Mesodermal cell (in vitro differentiated cells): ENCODE measurements around the gene SLC2A9.

Experiments
- H3K27ac ChIP-seq: 2 replicates; pipeline ENCODE4 v1.7.0; 2013; ENCODE audit warnings: mild to moderate bottlenecking, low read depth, low read length, moderate library complexity; ENCODE audit not compliant: severe bottlenecking
- H3K36me3 ChIP-seq: 2 replicates; pipeline ENCODE4 v1.7.1; 2013; ENCODE audit warnings: mild to moderate bottlenecking, low read length, moderate library complexity; ENCODE audit not compliant: control insufficient read depth, insufficient read depth
- H3K4me1 ChIP-seq: one replicate; pipeline ENCODE4 v1.7.1; 2013; ENCODE audit warnings: mild to moderate bottlenecking, low read length; ENCODE audit not compliant: insufficient read depth, control insufficient read depth, poor library complexity, severe bottlenecking
- H3K4me3 ChIP-seq: 2 replicates; pipeline ENCODE4 v1.7.0; 2013; ENCODE audit warnings: low read length, control low read depth, mild to moderate bottlenecking; ENCODE audit not compliant: insufficient read depth, poor library complexity, severe bottlenecking; ENCODE audit errors: extremely low read depth
- H3K9me3 ChIP-seq: 2 replicates; pipeline ENCODE4 v1.7.1; 2013; ENCODE audit warnings: mild to moderate bottlenecking, low read length, moderate library complexity; ENCODE audit not compliant: control insufficient read depth
- WGBS, 2 experiments: methylation state at CpG; one replicate each; pipeline ENCODE4 v1.1.5; 2013; ENCODE audit warnings: missing lambda C conversion rate in 2 of 2; ENCODE audit not compliant: insufficient coverage in 2 of 2; 5-methylcytosine and 5-hydroxymethylcytosine counted together

The SLC2A9 gene

GRCh38 chr4:9891056-9891455 is 130.2 kb downstream of the SLC2A9 start:
- H3K4me3 ChIP-seq: no peak overlapping the region
- 91 to 96% methylated on average over 4 to 6 of the region's 7 CpGs for WGBS, 2 experiments
- H3K27ac ChIP-seq: no peak overlapping the region
- no peaks in the 10 kb centered on the region for H3K36me3 ChIP-seq
- H3K4me1 ChIP-seq: no peaks in the 10 kb centered on the region
- H3K9me3 ChIP-seq: no peaks in the 10 kb centered on the region

- H3K9me3 ChIP-seq: no peaks in the 10 kb centered on the region
- H3K27ac ChIP-seq: no peak overlapping the region
- H3K4me3 ChIP-seq: no peak overlapping the region
- no peaks in the 10 kb centered on the region for H3K36me3 ChIP-seq
- no peaks in the 10 kb centered on the region for H3K4me1 ChIP-seq
- 65 to 76% methylated on average over 4 of the region's 4 CpGs for WGBS, 2 experiments
Measured at GRCh38 chr4:9889306-9889705, 132.0 kb downstream of the SLC2A9 start.

GRCh38 chr4:9885958-9886357 is 135.3 kb downstream of the SLC2A9 start:
- Histone ChIP-seq H3K36me3 (no peaks in the 10 kb centered on the region), H3K4me3 (no peak overlapping the region), H3K27ac (no peak overlapping the region), H3K9me3 (no peaks in the 10 kb centered on the region), H3K4me1 (no peaks in the 10 kb centered on the region)
- 92 to 96% methylated on average over 2 of the region's 5 CpGs for WGBS, 2 experiments

GRCh38 chr4:9880406-9881197 is 140.7 kb downstream of the SLC2A9 start:
- no peak overlapping the region for H3K27ac ChIP-seq
- H3K4me1 ChIP-seq: no peaks in the 10 kb centered on the region
- no peak overlapping the region for H3K4me3 ChIP-seq
- no peaks in the 10 kb centered on the region for H3K9me3 ChIP-seq
- WGBS, 2 experiments: 79% methylated on average over 4 to 6 of the region's 6 CpGs
- H3K36me3 ChIP-seq: no peaks in the 10 kb centered on the region

DNA sequence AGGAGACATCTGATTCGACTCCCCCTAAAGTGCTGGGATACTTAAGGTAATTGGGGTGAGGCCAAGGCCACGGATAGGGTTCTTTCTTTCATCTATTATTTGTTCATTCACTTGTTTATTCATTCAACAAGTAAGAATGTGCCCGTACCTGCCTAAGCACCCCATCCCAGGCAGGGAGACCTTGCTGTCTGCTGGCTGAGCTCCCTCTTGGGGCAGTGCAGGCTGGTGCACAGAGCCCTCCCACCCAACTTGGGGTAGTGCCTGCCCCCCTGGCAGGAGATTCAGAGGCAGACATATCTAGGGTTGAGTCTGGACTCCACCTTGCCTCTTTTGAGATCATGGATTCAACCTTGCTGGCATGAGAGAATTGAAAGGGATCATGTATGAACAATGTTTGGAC is 144.2 kb downstream of the SLC2A9 start:
- Histone ChIP-seq H3K36me3 (no peaks in the 10 kb centered on the region), H3K9me3 (no peaks in the 10 kb centered on the region), H3K27ac (no peak overlapping the region), H3K4me1 (no peaks in the 10 kb centered on the region), H3K4me3 (no peak overlapping the region)
- whole genome bisulfite sequencing, 2 experiments: 43 to 83% methylated on average over 1 of the region's 3 CpGs

DNA sequence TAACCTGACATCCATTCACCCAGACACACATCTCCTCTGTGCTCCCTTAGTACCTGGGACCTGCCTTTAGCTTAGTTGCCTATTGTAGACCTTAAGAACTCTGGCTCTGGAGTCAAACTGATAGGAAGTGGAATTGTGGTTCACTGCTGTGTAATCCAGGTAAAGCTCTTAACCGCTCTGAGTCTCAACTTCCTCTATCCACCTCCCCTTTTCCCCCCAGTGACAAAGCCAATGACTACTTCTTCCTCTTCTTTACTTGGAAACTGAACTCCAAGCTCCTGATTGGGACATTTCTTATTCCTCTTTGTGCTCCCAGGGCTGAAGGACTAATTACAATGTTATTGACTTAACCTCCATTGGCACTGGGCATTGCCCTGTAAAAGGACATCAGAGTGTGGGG is 145.8 kb downstream of the SLC2A9 start:
- Histone ChIP-seq H3K4me3 (no peak overlapping the region), H3K36me3 (no peaks in the 10 kb centered on the region), H3K4me1 (no peaks in the 10 kb centered on the region), H3K9me3 (no peaks in the 10 kb centered on the region), H3K27ac (no peak overlapping the region)
- WGBS, 2 experiments: 100% methylated on average over 1 of the region's 1 CpG; no CpG with 5 or more reads in 1 of the 2 experiments

GRCh38 chr4:9874385-9874784 is 146.9 kb downstream of the SLC2A9 start:
- 96 to 100% methylated on average over 3 to 4 of the region's 5 CpGs for WGBS, 2 experiments
- no peak overlapping the region for H3K27ac ChIP-seq
- H3K4me1 ChIP-seq: no peaks in the 10 kb centered on the region
- peaks cover 5% of the 10 kb centered on the region for H3K9me3 ChIP-seq
- no peak overlapping the region for H3K4me3 ChIP-seq
- H3K36me3 ChIP-seq: no peaks in the 10 kb centered on the region

DNA sequence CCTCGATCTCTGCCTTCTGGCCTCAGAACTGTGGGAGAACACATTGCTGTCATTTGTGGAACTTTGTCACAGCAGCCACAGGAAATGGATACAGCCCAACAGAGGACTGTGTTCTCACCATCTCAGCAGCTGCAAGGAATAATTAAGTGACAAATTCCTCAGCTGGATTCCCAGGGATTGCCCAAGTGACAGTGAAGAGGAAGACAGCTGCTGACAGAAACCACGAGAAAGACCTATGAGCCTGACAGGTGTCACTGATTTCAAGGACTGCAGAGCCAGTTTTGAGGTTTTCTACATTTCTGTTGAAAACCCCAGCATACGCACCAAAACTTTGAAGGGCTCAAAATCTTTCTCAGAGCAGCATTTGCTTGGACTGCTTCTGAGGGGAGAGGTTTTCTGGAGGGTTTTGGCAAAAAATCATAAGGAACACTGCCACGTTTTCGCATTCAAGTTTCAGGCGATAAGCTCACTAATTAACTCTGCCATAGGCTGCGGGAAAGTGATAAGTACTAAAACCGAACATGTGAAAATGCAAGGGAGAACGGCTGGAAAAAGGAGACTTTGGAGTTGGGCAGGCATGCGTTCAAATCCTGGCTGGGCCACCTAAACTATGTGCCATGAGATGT is 151.0 kb downstream of the SLC2A9 start:
- WGBS, 2 experiments: 83 to 90% methylated on average over 5 to 10 of the region's 10 CpGs
- H3K36me3 ChIP-seq: no peaks in the 10 kb centered on the region
- peaks cover 6% of the 10 kb centered on the region for H3K9me3 ChIP-seq
- no peaks in the 10 kb centered on the region for H3K4me1 ChIP-seq
- no peak overlapping the region for H3K4me3 ChIP-seq
- no peak overlapping the region for H3K27ac ChIP-seq

GRCh38 chr4:9867751-9868425 is 153.4 kb downstream of the SLC2A9 start:
- H3K4me1 ChIP-seq: no peaks in the 10 kb centered on the region
- H3K4me3 ChIP-seq: no peak overlapping the region
- peaks cover 6% of the 10 kb centered on the region for H3K9me3 ChIP-seq
- no peaks in the 10 kb centered on the region for H3K36me3 ChIP-seq
- H3K27ac ChIP-seq: no peak overlapping the region
- 80 to 82% methylated on average over 10 to 11 of the region's 11 CpGs for WGBS, 2 experiments

DNA sequence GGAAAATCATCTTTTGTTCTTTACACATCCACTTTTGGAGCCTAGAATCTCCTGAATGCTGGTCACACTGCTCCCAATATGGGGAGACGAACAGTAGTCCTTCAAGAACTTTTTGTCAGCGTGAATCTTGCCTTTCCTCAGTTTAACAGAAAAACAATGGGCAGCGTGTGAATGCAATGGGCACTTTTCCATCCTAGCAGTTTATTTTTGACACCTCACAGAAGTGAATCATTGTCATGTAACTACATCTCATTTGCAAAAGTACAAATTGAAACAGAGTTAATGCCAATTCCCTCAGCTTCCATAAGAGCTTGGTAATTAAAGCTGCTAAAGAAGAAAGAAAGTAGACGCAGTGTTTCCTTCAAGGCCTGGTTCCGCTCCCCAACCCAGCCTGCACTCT is 154.4 kb downstream of the SLC2A9 start:
- Histone ChIP-seq H3K36me3 (no peaks in the 10 kb centered on the region), H3K4me1 (no peaks in the 10 kb centered on the region), H3K27ac (no peak overlapping the region), H3K4me3 (no peak overlapping the region), H3K9me3 (peaks cover 6% of the 10 kb centered on the region)
- 87 to 88% methylated on average over 3 of the region's 5 CpGs for WGBS, 2 experiments
